Activated CD4-positive, alpha-beta T cell treated with anti-CD3 and anti-CD28 coated beads, Interleukin-2, amount 50 U/mL, for 24 hours (primary cell): ENCODE measurements around the gene TRMT1.

Experiments
- DNase-seq, 2 donors: peaks; one replicate each; pipeline ENCODE4 v3.0.0-alpha.2; 2020; ENCODE audit warnings: low read depth in 1 of 2, low spot score in 1 of 2

The TRMT1 gene

DNA sequence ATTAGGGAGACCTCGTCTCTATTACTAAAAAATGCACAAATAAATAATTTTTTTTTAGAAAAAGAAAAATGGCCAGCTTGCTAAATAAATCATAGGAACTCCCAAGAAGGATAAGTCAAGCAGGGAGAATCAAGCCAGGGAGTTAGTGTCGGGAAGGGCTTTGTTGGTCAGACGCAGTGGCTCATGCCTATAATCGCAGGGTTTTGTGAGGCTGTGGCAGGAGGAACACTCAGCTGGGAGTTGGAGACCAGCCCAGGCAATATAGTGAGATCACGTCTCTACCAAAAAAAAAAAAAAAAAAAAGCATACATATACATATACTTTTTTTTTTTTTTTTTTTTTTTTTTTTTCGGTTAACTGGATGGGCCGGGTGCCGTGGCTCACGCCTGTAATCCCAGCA lies 10.5 kb upstream of the TRMT1 start:
- DNase-seq = no peak

- DNase-seq = no peak
These were observed 6.7 kb upstream of the TRMT1 start for GRCh38 chr19:13122980-13123957.

- DNase-seq = no peak
These were observed 5.8 kb upstream of the TRMT1 start for GRCh38 chr19:13122275-13122878.

- no peak for DNase-seq
These were observed 5.2 kb upstream of the TRMT1 start for GRCh38 chr19:13121551-13122274.

- DNase-seq = no peak
These were observed 4.3 kb upstream of the TRMT1 start for GRCh38 chr19:13120817-13121216.

- DNase-seq = no peak
These were observed 3.5 kb upstream of the TRMT1 start for GRCh38 chr19:13120031-13120430.

DNA sequence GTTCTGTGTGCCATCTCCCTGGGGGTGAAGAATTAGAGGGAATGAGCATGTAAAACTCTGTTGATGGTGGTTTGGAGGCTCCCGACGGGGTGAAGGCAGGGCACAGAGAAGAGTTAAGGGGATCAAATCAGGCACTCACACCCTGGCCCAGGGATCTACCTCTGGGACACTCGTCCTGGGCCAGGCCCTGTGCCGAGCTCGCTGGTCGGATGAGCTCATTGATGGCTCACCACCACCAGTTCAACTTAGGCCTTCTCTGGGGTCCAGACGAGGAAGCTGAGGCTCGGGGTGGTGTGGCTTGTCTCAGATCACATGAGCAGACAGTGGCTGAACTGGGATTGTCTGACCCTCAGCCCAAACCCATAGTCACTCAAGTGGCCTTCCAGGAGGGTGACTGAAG lies 3.1 kb upstream of the TRMT1 start:
- DNase-seq = no peak

- no peak for DNase-seq
These were observed 2.1 kb upstream of the TRMT1 start for GRCh38 chr19:13118424-13119193.

DNA sequence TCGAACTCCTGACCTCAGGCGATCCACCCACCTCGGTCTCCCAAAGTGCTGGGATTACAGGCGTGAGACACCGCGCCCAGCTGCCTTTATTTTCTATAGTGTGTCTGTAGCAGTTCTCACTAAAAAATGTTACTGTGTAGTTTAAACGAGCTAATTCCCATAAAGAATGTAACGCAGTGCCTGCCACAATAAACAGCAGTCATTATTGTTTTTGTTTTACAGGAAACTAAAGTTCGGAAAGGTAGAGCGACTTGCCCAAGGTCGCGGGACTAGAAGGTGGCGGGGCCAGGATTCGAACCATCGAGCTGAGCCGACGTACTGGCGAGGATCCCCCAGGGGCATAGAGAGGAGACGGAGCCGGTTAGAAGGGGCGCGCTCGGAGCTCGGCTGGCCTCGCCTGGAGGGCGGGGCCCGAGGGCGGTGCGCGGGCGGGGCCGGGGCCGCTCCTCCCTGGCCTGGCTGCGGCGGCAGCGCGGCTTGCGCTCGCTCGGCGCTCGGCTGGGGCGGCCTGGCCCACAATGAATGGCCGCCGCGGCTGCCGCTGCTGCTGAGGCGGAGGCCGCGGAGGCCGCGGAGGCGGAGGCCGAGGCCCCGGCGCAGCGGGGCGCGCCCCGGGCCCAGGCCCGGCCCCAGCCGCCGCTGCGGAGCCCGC lies 1.4 kb upstream of the TRMT1 start, which contains the start of gene NACC1:
NACC1 (plus strand) TSS at position 493 of the 652 bp plus-strand sequence. CDS start 16,944 bp downstream, outside the sequence.
- DNase-seq = peak; percentile 81 to 85

GRCh38 chr19:13117176-13117771 lies 734 bp upstream of the TRMT1 start:
- DNase-seq = no peak

DNA sequence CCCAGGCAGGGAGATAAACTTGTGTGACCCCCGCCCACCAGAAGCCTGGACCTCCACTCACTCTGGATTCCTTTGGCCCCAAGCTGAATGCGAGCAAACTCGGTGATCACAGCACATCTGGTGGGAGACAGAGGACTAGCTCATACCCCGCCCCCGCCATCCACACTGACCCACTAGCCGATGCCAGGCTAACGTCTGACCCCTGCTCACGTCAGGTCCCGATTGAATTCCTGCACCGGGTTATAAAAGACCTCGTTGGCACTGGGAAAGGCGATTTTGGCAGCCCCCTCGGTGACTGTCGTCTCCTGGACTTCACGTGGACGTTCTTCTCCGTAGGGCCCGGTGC lies 631 bp downstream of the TRMT1 start:
- DNase-seq = no peak

- DNase-seq = no peak
These were observed 4.0 kb downstream of the TRMT1 start for GRCh38 chr19:13112555-13112954.

DNA sequence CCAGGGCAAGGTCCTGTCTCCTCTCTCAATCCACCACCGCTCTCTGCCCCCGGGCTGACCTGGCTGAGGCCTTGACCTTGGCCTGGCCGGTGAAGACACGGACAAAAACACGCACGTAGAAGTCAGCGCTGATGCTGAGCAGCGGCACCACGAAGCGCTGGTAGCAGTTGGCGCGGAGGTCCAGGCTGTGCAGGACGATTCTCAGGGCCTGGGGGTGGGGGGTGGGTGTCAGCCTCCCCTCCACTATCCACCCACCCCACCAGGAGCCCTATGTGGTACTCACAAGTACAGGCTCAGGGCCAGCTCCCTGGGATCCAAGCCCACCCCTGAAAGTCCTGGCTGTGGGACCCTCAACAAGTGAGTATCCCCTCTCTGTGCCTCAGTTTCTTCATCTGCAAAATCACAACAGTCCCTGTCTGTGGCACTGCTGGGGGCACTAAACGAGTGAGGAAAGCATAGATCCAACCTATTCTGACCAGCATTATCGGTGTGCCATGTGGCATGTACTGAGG lies 6.4 kb downstream of the TRMT1 start:
- DNase-seq = no peak

DNA sequence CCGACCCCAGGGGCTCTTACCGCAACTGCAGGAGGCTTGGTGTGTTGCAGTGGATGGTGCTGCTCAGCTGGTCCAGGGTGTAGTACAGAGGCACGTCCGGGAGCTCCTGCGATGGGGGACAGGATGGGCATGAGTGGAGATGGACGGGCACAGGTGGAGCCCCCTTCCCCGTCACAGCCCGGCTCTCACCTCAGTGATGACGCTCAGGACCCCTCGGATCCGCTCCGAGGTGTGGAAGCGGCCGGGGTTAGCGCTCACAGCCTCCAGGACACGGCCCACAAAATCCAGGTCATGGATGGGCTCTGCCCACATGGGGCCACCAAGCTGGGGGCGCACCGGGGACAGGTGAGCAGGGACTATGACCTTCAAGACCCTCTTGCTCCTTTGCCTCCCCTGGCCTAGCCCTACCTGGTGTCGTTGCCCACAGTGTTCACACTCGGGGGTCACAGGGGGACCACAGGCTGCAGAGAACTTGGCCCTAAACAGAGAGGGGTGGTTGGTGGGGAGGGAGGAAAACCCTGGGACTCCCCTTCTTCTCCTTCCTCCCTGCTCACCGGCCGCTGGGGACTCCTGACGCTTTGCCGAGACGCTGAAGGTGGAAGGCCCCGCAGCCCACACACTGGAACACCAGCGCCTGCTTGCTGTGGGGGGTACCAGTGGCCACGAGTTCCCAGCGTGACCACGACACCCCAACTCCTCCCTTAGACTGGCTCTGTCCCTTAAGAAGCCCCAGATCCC lies 7.0 kb downstream of the TRMT1 start:
- no peak for DNase-seq

DNA sequence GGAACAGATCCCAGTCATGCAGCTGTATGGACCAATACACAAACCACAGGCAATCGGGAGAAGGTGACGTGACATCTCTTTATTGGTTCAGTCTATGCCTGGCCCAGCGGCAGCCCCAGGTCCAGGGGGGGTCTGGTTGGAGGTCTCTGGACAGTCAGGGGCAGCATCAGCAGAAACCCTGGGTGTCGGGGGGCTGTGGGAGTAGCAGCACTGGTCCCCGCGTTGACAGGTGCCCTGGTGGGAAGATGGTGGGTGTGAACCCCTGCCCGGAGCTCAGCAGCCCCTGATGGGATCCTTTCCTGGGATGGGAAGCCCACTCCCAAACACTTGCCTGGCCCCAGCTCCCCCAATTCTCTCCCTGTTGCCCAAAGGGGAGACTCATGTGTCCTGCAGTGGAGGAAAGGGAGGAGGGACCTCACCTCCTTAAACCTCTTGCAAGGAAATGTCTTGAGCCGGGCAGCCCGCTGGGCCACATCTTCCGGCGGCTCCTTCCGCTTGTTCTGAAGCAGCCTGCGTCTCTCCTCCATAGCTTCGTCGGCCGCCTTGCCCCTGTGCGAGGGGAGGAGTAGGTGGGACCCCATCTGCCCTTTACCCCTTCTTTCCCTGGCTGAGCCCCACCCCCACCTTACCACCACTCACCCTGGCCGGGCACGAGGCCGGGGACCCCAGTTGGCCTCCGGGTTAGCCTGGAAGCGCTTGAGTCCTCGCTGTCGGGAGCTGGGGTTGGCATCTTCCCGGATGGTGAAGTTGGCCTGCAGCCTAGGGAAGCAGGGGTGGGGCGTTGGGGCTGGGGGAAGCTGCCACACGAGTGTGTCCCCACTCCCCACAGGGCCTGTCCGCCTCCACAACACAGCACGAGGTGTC lies 11.5 kb downstream of the TRMT1 start:
- DNase-seq = no peak

- no peak for DNase-seq
These were observed 12.1 kb downstream of the TRMT1 start for GRCh38 chr19:13104360-13104847.

DNA sequence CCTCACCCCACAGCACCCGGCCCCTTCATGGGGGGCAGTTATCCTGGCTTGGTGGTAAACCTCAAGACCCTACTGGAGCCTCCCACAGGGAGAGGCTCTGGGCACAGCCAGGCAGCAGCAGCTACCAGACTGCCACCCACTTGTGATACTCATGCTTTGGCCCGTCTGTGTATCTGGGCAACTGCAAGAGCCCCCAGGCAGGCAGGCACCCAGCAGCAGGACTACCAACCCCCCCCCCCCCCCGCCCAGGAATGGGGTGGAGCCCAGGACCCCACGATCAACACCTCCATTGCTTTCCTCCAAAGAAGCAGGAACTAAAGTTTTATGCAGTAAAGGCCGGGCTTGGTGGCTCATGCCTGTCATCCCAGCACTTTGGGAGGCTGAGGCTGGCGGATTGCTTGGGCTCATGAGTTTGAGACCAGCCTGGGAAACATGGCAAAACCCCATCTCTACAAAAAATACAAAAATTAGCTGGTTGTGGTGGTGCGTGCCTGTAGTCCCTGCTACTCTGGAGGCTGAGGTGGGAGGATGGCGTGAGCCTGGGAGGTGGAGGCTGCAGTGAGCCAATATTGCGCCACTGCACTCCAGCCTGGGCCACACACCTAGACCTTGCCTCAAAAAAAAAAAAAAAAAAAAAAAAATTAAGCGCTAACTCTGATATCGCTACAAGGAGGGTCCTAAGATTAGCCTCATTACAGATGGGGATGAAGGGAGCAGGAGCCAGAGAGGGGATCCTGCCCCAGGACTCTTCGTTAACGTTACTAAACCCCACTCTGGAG lies 12.8 kb downstream of the TRMT1 start:
- DNase-seq = no peak
